GM21367 (cell line): ENCODE measurements around the gene RSU1.

ENCODE experiments used
- ATAC-seq: cut with Tn5 transposase; IDR thresholded peaks from one replicate; pipeline ENCODE4 v1.9.1; 2021; ENCODE audit not compliant: unreplicated experiment

The RSU1 gene

DNA sequence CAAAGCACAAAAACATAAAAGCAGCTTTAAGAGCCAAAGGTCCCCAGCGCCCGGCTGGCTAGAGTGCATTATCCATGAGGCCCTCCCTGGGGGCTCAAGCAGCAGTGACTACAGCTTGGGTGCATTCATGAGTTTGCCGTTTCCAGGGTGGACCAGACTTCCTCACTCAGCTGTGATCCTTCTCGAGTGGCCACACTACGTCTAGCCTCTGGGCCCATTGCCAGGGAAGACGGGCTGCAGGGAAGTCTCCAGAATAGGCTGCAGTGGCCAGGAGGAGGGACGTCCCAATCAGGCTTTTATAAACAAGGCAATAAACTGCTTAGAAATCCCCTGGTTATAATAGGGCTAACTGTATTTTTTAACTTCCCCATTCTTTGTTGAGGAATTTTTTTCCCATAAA lies 206.2 kb downstream of the RSU1 start:
- no peak for ATAC-seq

DNA sequence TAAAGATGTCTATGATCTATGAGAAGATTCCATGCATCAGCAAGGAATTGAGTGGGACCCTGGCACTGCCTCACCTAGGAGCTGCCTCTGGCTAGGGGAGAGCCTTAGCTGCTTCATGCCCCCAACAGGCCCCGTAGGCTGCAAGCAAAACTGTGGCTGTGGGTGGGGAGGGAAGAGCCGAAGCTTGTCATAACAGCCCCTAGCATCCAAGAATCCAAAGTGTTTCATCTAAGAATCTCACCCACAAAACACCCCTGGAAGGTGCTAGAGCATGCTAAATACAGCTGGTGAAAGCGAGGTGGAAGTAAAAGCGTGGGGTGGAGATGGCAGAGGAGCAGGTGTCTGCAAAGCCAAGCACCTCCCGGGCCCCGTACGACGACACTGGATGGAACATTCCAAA lies 208.0 kb downstream of the RSU1 start:
- no peak for ATAC-seq

DNA sequence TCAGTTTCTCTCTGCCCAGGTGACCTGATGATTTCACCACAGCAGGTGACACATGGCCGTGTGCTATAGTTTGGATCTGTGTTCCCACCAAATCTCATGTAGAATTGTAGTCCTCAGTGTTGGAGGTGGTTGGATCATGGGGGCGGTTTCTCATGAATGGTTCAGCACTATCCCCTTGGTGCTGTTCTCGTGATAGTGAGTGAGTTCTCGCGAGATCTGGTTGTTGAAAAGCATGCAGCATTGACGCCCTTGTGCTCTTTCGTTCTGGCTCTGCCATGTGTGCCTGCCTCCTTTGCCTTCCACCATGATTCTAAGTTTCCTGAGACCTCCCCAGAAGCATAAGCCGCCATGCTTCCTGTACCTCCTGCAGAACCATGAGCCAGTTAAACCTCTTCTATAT lies 210.3 kb downstream of the RSU1 start:
- ATAC-seq, result no peak

DNA sequence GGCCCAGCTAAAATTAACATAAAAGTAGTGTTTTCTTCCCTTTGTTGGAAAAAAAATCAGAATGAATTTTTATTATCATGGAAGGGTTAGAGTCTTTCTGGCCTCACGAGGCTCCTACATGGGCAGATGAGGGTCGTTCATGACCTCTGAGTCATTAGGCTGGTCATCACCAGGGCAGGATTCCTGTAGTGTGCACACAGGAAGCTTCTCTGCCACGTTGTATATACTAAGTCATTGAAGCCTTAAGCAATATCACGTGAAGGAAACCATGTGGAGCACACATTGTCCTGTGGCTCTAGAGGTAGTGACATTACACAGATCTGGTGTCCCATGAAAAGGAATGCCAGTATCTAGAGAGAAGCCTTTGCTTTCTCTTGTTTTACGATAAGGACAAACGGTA lies 210.8 kb downstream of the RSU1 start:
- no peak for ATAC-seq

DNA sequence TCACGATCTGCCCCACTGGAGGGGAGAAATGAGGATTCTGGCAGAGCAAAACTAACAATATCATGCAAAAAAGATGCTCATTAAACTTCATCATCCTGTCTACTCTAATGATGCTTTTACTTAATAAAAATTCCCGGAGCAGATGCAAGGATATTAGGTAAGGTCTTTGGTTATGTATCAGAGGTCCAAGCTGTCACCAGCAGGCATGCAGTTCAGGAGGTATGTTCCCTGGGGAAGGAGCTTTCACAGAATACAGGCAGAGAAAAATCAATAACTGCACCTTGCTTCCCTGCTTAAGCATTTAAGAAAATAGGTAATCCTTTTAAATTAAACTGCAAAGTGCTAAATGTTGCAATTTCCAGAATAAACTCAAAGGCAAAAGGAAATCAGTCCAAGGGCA lies 213.9 kb downstream of the RSU1 start:
- no peak for ATAC-seq

DNA sequence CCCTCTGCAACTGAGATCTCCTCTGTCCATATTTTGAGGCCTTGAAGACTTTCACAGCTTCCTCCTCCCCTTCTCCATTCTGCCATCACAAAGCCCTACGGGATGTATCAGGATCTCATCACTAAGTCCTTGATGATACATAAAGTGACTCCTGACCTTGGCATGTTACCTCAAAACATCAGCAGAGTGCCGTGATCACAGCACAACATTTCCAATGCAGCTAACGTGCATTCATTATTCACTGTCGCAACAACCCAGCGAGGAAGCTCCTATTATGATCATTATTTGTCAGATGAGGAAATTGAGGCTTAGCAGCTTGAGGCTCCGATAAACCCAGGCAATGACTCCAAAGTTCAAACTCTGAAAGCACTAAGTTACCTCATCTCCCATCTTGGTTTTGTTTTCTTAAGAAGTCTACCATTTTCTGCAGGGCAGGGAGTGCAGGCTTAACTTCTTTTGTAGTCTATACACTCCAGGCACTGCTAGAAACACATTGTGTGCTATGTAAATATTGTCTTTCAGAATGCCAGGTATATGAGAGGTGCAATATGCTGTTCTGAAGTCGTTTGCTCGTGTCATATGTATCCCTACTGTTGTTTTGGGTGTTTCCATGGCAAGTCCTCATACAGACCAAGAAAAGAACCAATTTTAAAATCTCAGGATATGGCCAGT lies 215.0 kb downstream of the RSU1 start:
- no peak for ATAC-seq

DNA sequence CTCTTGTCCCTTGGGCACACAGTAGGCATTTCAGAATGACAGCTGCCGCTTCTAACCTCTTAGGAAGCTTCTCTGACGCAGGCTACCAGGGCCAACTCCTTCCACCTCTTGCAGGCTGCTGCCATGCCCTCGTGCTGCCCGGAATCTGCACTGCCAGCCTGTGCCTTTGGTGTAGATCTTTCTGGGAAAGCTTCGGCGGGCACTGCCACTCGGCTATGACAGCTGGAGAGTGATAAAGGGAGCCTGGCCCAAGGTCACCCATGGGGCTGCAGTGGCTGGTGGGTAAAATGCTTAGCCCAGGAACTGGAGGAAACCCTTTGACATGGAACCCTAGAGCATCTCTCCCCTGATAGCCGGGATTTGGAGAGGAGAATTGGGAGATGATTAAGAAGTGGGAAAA lies 217.6 kb downstream of the RSU1 start:
- ATAC-seq, result no peak

DNA sequence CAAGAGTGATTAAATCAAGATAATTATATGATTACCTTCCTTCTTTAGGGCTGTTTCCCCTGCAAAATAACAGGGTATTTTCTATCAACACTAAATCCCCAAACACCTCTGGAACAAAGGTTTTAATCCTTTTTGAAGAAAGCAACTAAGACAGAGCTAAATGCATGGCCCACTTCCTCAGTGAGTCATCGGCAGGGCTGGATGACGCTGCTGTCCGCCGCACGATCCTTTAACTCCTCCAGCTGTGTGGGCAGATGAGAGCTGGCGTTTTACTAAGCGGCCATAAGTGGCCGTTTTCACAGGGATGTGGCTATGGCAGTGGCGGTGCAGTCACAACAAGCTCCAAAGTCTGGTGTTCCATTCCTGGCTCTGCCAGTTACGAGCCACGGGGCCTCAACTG lies 219.6 kb downstream of the RSU1 start:
- no peak for ATAC-seq

DNA sequence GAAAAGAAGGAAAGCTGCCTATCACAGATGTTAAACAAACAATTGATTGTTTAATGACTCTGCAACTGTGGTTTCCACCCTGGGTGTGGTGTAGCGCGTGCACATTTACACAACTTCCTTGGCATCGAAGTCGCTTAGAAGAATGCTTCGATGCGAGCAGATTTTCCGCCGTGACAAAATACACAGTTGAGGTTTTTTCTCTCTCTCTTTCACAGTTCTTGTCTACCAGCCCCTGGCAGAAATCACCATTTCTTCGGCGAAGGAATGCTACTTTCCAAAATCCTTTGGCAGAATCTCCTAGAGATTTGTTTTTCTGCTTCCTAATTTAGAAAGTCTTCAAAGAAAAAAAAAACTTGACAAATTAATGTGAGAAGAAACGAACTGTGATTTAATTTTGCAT lies 224.8 kb downstream of the RSU1 start:
- ATAC-seq, result no peak

DNA sequence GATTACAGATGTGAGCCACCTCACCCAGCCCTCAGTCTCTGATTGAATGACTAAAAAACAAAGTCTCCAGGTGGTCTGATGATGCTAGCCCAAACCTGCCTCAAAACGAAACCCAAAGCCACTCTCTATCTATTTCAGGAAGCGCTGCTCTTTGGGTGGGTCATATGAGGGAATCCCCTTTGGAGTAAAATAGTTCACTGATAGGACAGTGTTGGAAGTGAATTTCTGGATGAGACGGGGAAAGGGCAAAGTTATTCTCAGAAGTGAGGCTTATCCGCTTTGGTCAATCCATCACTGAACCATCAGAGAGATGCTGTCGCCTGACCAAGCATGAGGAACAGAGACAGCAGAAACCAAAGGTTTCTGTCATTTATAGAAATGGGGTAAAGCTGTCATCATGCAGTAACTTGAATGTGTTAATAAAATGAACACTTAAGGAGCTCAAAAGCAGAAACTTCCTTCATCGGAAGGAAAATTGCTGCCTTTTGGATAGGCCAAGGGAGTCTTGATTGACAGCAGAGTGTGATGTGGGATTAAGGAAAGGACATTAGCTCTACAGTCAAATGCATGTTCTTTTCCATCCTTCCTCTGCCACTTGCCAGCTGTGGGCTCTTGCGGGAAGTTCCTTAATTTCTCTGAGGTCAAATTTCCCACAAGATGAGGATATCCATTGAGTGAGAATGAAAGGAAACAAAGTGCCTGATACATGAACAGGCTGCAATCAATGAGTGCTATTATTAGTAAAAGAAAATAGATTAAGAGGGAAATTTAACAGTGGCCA lies 230.7 kb downstream of the RSU1 start:
- ATAC-seq, result peak; percentile 88

DNA sequence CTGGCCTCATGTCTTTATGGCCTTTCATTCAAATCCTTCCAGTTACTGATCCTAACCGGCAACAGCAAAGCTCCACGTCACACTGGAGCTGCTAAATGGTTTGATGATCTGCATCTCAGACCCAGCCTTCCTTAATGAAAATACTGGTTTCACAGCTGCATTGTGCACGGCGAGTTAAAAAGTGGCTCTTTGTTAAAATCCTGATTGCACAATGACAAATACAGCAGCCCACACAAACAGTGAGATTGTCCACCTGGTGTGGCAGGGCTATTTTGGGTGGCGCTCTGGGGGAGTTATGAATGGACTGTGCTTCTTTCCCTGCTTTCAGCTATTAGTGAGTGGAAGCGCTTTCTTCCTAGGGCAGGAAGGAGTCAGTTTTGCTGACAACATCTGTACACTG lies 232.1 kb downstream of the RSU1 start:
- no peak for ATAC-seq

DNA sequence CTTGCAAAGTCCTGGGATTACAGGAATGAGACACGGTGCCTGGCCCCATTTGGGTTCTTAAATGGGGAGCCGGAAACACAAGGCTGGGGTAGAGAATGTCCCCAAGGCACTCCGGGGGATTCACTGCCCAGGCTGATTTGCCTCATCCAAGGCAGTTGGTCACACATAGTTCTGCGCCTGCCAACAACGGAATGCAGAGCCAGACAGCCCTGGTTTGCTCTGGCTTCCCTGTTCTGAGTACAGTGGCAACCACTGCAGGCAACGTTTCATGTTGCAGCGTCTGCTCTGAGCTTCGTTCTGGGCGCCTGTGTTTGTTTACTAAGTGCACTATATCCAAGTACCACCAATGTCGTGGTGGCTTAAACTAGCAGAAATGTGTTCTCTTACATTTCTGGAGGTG lies 233.8 kb downstream of the RSU1 start:
- no peak for ATAC-seq

DNA sequence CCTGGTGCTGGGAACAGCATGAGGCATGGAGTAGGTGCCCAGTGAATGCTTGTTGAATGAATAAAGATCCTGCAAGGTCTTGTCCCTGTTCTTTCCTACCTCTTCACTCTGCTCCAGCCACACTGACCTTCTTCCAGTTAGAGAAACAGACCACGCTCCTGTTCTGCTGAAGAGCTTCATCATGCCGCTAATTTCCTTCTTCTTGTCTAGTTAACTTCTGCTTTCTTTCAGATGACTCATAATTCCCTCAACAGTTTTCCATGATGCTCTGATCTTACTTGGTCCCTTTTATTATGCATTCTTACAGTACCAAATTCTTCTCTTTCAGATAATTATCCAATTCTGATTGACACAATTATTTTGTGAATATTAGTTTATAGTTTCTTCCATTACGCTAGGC lies 236.0 kb downstream of the RSU1 start:
- ATAC-seq, result no peak

DNA sequence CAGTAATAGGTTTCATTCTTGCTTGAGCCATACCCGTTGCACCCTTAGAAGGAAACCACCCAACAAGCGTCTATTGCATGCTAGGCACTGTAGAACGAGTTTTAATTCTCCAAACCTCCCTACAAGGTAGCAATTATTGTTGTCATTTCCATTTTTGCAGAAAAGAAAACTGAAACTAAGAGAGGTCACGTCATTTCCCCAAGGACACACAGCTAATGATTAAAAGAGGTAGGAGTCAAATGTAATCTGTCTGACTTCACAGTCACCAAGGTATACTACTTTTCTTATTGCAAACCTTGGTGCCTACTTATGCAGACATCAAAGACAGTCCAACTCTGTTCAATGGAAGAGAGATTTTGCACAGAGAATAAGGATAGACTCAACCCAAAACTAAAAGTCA lies 246.5 kb downstream of the RSU1 start:
- ATAC-seq, result peak; percentile 88

DNA sequence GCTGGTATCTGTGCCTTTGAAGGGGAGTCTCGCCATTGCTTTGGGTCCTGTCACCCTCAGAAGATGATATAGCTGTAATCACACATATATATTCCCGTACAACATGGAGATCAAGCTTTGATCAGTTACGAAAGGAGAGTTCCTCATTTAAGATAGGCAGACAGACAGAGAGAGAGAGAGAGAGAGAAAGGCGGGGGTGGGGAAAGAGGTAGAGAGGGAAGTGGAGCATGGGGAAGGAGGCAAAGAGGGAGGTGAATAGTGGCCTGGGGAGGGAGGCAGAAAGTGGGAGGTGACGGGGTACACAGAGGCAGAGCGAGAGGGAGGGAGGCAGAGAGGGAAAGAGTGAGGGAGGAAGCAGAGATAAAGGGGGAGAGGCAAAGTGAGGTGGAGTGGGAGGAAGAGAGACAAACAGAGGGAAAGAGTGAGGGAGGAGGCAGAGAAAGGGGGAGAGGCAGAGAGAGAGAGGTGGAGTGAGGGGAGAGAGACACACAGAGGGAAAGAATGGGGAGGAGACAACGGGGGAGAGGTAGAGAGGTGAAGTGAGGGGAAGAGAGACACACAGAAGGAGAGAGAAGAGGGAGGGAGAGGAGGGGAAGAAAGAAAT lies 250.9 kb downstream of the RSU1 start:
- ATAC-seq, result no peak

DNA sequence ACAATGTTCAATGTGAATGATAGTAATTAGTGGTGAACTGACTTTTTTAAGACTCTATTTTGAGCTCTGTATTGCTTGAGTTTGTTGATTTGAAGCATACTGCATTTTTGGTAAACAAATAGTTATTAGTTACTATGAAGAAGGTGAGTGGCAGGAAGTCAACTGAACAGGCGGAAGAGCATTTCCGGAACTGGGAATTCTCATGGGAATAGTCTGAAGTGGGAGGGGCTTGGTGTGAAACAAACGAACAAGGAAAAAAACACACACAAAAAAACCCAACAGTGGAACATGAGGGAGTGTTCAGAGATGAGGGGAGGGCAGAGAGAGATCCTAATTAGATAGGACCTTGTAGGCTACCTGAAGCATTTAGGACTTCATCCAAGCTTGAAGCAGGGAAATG lies 251.6 kb downstream of the RSU1 start:
- no peak for ATAC-seq

DNA sequence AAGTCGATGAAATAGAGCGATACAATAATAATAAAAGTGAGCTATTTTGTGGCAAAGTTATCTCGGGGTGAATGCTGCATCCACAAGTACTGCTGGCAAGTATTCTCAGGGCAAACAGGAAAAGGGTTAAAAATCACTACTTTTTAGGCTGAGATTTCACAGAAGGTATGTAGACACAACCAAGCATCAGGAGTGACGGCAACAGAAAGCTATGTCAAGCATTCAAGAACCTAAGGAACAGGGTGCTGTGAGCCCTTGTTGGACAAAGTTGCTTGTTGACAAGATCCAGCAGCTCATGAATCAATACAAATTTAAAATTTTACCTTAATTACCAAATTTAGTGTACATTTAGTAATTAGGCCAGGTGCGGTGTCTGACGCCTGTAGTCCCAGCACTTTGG lies 254.3 kb downstream of the RSU1 start:
- ATAC-seq, result no peak

DNA sequence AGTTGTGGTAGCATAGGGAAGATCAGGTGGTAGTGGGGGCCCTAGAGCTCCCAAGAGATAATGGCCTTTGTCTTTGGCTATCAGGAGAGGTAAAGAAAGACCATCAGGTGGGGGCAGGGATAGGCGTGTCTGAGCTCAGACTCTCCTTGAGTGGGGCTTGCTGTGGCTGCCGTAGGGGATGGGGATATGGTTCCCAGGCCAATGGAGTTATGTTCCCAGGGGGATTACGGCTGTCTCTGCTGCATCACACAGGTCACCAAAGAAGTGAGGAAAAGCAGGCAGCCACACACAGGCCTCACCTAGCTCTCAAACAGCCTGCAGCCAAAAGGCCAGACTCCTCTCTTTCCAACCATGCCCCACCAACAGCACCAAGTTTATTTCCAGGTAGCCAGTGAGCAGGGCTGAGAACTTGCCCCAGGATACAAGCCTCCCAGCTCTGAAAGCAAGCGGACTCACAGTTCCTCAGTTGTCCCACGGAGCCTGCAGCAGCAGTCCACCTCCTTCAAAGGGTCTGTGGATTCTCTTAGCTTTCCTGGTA lies 257.9 kb downstream of the RSU1 start:
- ATAC-seq, result no peak

DNA sequence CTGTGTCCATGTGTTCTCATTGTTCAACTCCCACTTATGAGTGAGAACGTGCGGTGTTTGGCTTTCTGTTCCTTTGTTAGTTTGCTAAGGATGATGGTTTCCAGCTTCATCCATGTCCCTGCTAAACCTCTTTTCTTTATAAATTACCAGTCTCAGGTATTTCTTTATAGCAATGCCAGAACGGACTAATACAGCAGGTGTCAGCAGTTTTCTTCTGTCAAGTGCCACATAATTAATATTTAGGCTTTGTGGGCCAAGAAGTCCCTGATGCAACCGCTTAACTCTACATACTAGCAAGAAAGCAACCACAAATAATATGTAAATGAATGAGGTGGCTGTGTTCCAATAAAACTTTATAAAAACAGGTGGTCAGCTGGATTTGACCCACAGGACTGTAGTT lies 269.3 kb downstream of the RSU1 start:
- ATAC-seq, result no peak

DNA sequence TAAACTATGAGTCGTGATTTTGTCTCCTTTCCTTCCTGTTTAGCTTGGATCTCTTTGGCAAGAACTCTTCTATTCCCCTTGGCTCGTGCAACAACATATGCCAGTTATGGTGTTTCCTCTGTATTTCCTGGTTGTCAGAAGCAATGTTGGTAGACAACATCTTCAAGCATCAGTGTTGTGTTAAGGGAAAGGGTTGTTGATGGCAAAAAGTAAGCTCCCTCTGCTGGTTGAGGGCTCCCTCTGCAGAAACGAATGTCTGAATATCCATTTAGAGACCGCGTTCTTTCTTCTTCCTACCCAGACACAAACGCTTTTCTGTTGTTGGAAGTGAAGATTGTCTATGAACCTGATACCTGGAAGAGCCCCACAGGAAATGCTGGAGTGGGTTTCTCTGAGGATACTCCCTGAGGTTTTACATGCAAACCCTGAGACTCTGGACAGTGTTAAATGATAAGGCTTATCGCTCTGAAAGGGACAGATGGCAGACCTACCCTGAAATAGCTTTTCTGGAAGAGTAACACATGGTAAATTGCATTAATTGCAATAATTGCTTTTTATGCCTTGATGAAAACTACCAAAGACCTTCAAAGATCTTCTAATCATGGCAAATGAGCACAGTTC lies 272.0 kb downstream of the RSU1 start:
- no peak for ATAC-seq

DNA sequence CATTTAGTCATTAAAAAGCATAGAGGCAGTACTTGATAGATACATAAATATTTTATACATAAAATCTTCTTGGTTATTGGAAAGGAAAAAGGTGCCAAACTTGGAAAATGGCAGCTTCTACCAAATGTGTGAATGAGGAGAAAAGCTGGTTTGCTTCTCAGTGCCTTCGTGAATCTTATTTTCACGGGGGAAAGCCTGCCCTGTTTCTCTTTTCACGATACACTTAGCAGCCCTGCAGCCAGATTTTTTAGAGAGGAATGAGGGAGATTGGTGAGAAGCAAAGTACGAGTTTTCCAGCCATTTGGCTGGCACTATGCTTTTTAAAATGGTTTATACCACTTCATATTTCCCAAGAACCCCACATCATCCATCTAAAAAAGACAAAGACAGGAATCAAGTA lies 272.6 kb downstream of the RSU1 start:
- no peak for ATAC-seq

DNA sequence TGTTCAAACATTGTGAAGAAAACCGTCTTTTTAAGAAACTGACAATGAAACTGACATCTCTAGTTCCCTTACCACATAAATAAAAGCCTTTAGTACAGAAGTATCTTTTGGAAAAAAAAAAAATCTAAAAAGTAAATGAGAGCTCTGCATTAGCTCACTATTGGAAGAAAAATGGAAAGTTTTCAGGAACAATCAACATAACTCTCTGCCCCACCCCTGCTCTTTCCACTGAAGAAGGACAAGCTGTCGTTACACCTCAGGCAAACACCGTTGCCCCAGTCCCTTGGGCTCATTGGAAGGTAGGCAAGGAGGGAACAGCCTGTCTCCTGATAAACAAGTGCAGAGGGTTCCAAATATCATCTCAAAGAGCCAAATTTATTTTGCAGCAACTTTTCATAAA lies 273.1 kb downstream of the RSU1 start:
- no peak for ATAC-seq
